ENCODE data around the gene IGFBP2.

IGFBP2 gene

GRCh38 chr2:216661639-216662375 is 28.6 kb downstream of the IGFBP2 start:
- Histone ChIP-seq H3K36me3 (ENCODE audit: control insufficient read depth, insufficient read depth, low read length) (no peaks in the 10 kb centered on the region), H3K4me1 (ENCODE audit: control insufficient read depth, insufficient read depth, low read length) (peaks cover 53% of the 10 kb centered on the region), H3K9me3 (ENCODE audit: control insufficient read depth, low read length) (no peaks in the 10 kb centered on the region), H3K4me3 (ENCODE audit: low read length) (no peak overlapping the region), H3K9ac (ENCODE audit: low read length) (no peak overlapping the region), H3K27me3 (ENCODE audit: control insufficient read depth, insufficient read depth, low read length) (no peaks in the 10 kb centered on the region)

GRCh38 chr2:216663106-216663505 is 29.9 kb downstream of the IGFBP2 start:
- Histone ChIP-seq H3K4me3 (ENCODE audit: low read length) (no peak overlapping the region), H3K4me1 (ENCODE audit: control insufficient read depth, insufficient read depth, low read length) (peaks cover 50% of the 10 kb centered on the region), H3K9me3 (ENCODE audit: control insufficient read depth, low read length) (no peaks in the 10 kb centered on the region), H3K9ac (ENCODE audit: low read length) (no peak overlapping the region), H3K36me3 (ENCODE audit: control insufficient read depth, insufficient read depth, low read length) (no peaks in the 10 kb centered on the region), H3K27me3 (ENCODE audit: control insufficient read depth, insufficient read depth, low read length) (no peaks in the 10 kb centered on the region)

GRCh38 chr2:216663846-216664245 is 30.6 kb downstream of the IGFBP2 start:
- Histone ChIP-seq H3K27me3 (ENCODE audit: control insufficient read depth, insufficient read depth, low read length) (no peaks in the 10 kb centered on the region), H3K36me3 (ENCODE audit: control insufficient read depth, insufficient read depth, low read length) (no peaks in the 10 kb centered on the region), H3K4me1 (ENCODE audit: control insufficient read depth, insufficient read depth, low read length) (peaks cover 45% of the 10 kb centered on the region), H3K9me3 (ENCODE audit: control insufficient read depth, low read length) (no peaks in the 10 kb centered on the region), H3K9ac (ENCODE audit: low read length) (no peak overlapping the region), H3K4me3 (ENCODE audit: low read length) (no peak overlapping the region)

- H3K9ac ChIP-seq (ENCODE audit: low read length) = peak overlapping the region; percentile 29
- no peaks in the 10 kb centered on the region for H3K36me3 ChIP-seq (ENCODE audit: control insufficient read depth, insufficient read depth, low read length)
- no peaks in the 10 kb centered on the region for H3K27me3 ChIP-seq (ENCODE audit: control insufficient read depth, insufficient read depth, low read length)
- no peak overlapping the region for H3K4me3 ChIP-seq (ENCODE audit: low read length)
- H3K9me3 ChIP-seq (ENCODE audit: control insufficient read depth, low read length) = no peaks in the 10 kb centered on the region
- H3K4me1 ChIP-seq (ENCODE audit: control insufficient read depth, insufficient read depth, low read length) = peaks cover 37% of the 10 kb centered on the region
Measured at GRCh38 chr2:216664593-216665034, 31.4 kb downstream of the IGFBP2 start.

- Histone ChIP-seq H3K4me3 (ENCODE audit: low read length) (no peak overlapping the region), H3K9me3 (ENCODE audit: control insufficient read depth, low read length) (no peaks in the 10 kb centered on the region), H3K36me3 (ENCODE audit: control insufficient read depth, insufficient read depth, low read length) (no peaks in the 10 kb centered on the region), H3K4me1 (ENCODE audit: control insufficient read depth, insufficient read depth, low read length) (peaks cover 33% of the 10 kb centered on the region), H3K27me3 (ENCODE audit: control insufficient read depth, insufficient read depth, low read length) (no peaks in the 10 kb centered on the region), H3K9ac (ENCODE audit: low read length) (peak overlapping the region; percentile 29)
Measured at GRCh38 chr2:216665242-216665641, 32.0 kb downstream of the IGFBP2 start.

- Histone ChIP-seq H3K9me3 (ENCODE audit: control insufficient read depth, low read length) (no peaks in the 10 kb centered on the region), H3K27me3 (ENCODE audit: control insufficient read depth, insufficient read depth, low read length) (no peaks in the 10 kb centered on the region), H3K4me3 (ENCODE audit: low read length) (no peak overlapping the region), H3K4me1 (ENCODE audit: control insufficient read depth, insufficient read depth, low read length) (peaks cover 30% of the 10 kb centered on the region), H3K36me3 (ENCODE audit: control insufficient read depth, insufficient read depth, low read length) (no peaks in the 10 kb centered on the region), H3K9ac (ENCODE audit: low read length) (peak overlapping the region; percentile 29)
Measured at GRCh38 chr2:216665717-216666116, 32.5 kb downstream of the IGFBP2 start.

GRCh38 chr2:216666461-216667233 is 33.4 kb downstream of the IGFBP2 start:
- Histone ChIP-seq H3K36me3 (ENCODE audit: control insufficient read depth, insufficient read depth, low read length) (no peaks in the 10 kb centered on the region), H3K9ac (ENCODE audit: low read length) (no peak overlapping the region), H3K4me3 (ENCODE audit: low read length) (no peak overlapping the region), H3K27me3 (ENCODE audit: control insufficient read depth, insufficient read depth, low read length) (no peaks in the 10 kb centered on the region), H3K9me3 (ENCODE audit: control insufficient read depth, low read length) (no peaks in the 10 kb centered on the region), H3K4me1 (ENCODE audit: control insufficient read depth, insufficient read depth, low read length) (peaks cover 30% of the 10 kb centered on the region)

- peaks cover 10% of the 10 kb centered on the region for H3K4me1 ChIP-seq (ENCODE audit: control insufficient read depth, insufficient read depth, low read length)
- no peaks in the 10 kb centered on the region for H3K27me3 ChIP-seq (ENCODE audit: control insufficient read depth, insufficient read depth, low read length)
- no peak overlapping the region for H3K4me3 ChIP-seq (ENCODE audit: low read length)
- H3K36me3 ChIP-seq (ENCODE audit: control insufficient read depth, insufficient read depth, low read length) = no peaks in the 10 kb centered on the region
- H3K9ac ChIP-seq (ENCODE audit: low read length) = no peak overlapping the region
- no peaks in the 10 kb centered on the region for H3K9me3 ChIP-seq (ENCODE audit: control insufficient read depth, low read length)
Measured at GRCh38 chr2:216670266-216671080, 37.3 kb downstream of the IGFBP2 start.

GRCh38 chr2:216671081-216671411 is 37.8 kb downstream of the IGFBP2 start:
- H3K4me3 ChIP-seq (ENCODE audit: low read length) = no peak overlapping the region
- H3K9ac ChIP-seq (ENCODE audit: low read length) = no peak overlapping the region
- no peaks in the 10 kb centered on the region for H3K27me3 ChIP-seq (ENCODE audit: control insufficient read depth, insufficient read depth, low read length)
- H3K9me3 ChIP-seq (ENCODE audit: control insufficient read depth, low read length) = no peaks in the 10 kb centered on the region
- H3K4me1 ChIP-seq (ENCODE audit: control insufficient read depth, insufficient read depth, low read length) = peaks cover 4% of the 10 kb centered on the region
- no peaks in the 10 kb centered on the region for H3K36me3 ChIP-seq (ENCODE audit: control insufficient read depth, insufficient read depth, low read length)

GRCh38 chr2:216671791-216672343 is 38.6 kb downstream of the IGFBP2 start:
- Histone ChIP-seq H3K36me3 (ENCODE audit: control insufficient read depth, insufficient read depth, low read length) (no peaks in the 10 kb centered on the region), H3K9me3 (ENCODE audit: control insufficient read depth, low read length) (no peaks in the 10 kb centered on the region), H3K4me1 (ENCODE audit: control insufficient read depth, insufficient read depth, low read length) (no peaks in the 10 kb centered on the region), H3K9ac (ENCODE audit: low read length) (no peak overlapping the region), H3K4me3 (ENCODE audit: low read length) (no peak overlapping the region), H3K27me3 (ENCODE audit: control insufficient read depth, insufficient read depth, low read length) (no peaks in the 10 kb centered on the region)

- H3K27me3 ChIP-seq (ENCODE audit: control insufficient read depth, insufficient read depth, low read length) = no peaks in the 10 kb centered on the region
- no peaks in the 10 kb centered on the region for H3K4me1 ChIP-seq (ENCODE audit: control insufficient read depth, insufficient read depth, low read length)
- H3K36me3 ChIP-seq (ENCODE audit: control insufficient read depth, insufficient read depth, low read length) = no peaks in the 10 kb centered on the region
- H3K4me3 ChIP-seq (ENCODE audit: low read length) = no peak overlapping the region
- no peak overlapping the region for H3K9ac ChIP-seq (ENCODE audit: low read length)
- no peaks in the 10 kb centered on the region for H3K9me3 ChIP-seq (ENCODE audit: control insufficient read depth, low read length)
Measured at GRCh38 chr2:216672466-216672865, 39.2 kb downstream of the IGFBP2 start.

Data from mucosa of stomach (tissue), 1 donor.